Neural progenitor cell (in vitro differentiated cells): ENCODE data around the gene RASGRP2. TPM values are rescaled to one million over a fixed set of nuclear protein-coding genes. Genes with fewer than 3 reads are reported as not detected.

Source experiments
- DNase-seq: peaks from one replicate; pipeline ENCODE4 v3.0.0-alpha.2; 2016; ENCODE audit warnings: low spot score
- H2AFZ ChIP-seq: fragments of 200-600 bp; sonication (generic); replicated peaks from 2 replicates; pipeline ENCODE4 v1.6.1; 2016; ENCODE audit warnings: antibody characterized with exemption
- H3F3A ChIP-seq: fragments of 200-600 bp; sonication (generic); 2 replicates; pipeline ENCODE4 v1.6.1; 2016; ENCODE audit warnings: antibody characterized with exemption, low read depth
- H3K27ac ChIP-seq: fragments of 200-600 bp; sonication (generic); 2 replicates; pipeline ENCODE4 v1.5.1; 2016; ENCODE audit warnings: mild to moderate bottlenecking
- H3K27me3 ChIP-seq: fragments of 200-600 bp; sonication (generic); 2 replicates; pipeline ENCODE4 v1.6.1; 2016; ENCODE audit warnings: mild to moderate bottlenecking, moderate library complexity
- H3K36me3 ChIP-seq: fragments of 200-600 bp; sonication (generic); 2 replicates; pipeline ENCODE4 v1.5.1; 2016
- H3K4me1 ChIP-seq: fragments of 200-600 bp; sonication (generic); 2 replicates; pipeline ENCODE4 v1.6.1; 2016; ENCODE audit warnings: mixed run types
- H3K4me2 ChIP-seq: fragments of 200-600 bp; sonication (generic); 2 replicates; pipeline ENCODE4 v1.6.1; 2016
- H3K4me3 ChIP-seq: fragments of 200-600 bp; sonication (generic); 2 replicates; pipeline ENCODE4 v1.5.1; 2016
- H3K79me2 ChIP-seq: fragments of 200-600 bp; sonication (generic); 2 replicates; pipeline ENCODE4 v1.6.1; 2016; ENCODE audit warnings: low read depth
- H3K9ac ChIP-seq: fragments of 200-600 bp; sonication (generic); 2 replicates; pipeline ENCODE4 v1.6.1; 2016
- H3K9me3 ChIP-seq: fragments of 200-600 bp; sonication (generic); 2 replicates; pipeline ENCODE4 v1.5.1; 2016; ENCODE audit warnings: low read depth
- H4K20me1 ChIP-seq: fragments of 200-600 bp; sonication (generic); 2 replicates; pipeline ENCODE4 v1.6.1; 2016; ENCODE audit warnings: low read depth
- H3K27ac Mint-ChIP-seq: 3 replicates; pipeline ENCODE4 v1.8.0; 2021; ENCODE audit warnings: mixed read lengths
- H3K27me3 Mint-ChIP-seq: 2 replicates; pipeline ENCODE4 v1.8.0; 2022; ENCODE audit warnings: low read depth, mild to moderate bottlenecking, inconsistent platforms, moderate library complexity, mixed read lengths; ENCODE audit not compliant: insufficient read depth
- H3K36me3 Mint-ChIP-seq: 3 replicates; pipeline ENCODE4 v1.8.0; 2021; ENCODE audit warnings: mixed read lengths
- H3K4me1 Mint-ChIP-seq: 3 replicates; pipeline ENCODE4 v1.8.0; 2021; ENCODE audit warnings: mixed read lengths
- H3K4me3 Mint-ChIP-seq: 3 replicates; pipeline ENCODE4 v1.8.0; 2021; ENCODE audit warnings: mild to moderate bottlenecking, moderate library complexity, mixed read lengths
- H3K9me3 Mint-ChIP-seq: 3 replicates; pipeline ENCODE4 v1.8.0; 2020; ENCODE audit warnings: mixed read lengths
- CTCF ChIP-seq: fragments of 200-600 bp; sonication (generic); IDR thresholded peaks from 2 replicates; pipeline ENCODE4 v1.5.1; 2017; ENCODE audit warnings: antibody characterized with exemption, mild to moderate bottlenecking
- EZH2 ChIP-seq: fragments of 200-600 bp; sonication (generic); IDR thresholded peaks from 2 replicates; pipeline ENCODE4 v1.6.1; 2017; ENCODE audit warnings: antibody characterized with exemption, mild to moderate bottlenecking, moderate library complexity
- EZH2phosphoT487 ChIP-seq: fragments of 200-600 bp; sonication (generic); IDR thresholded peaks from 2 replicates; pipeline ENCODE4 v1.6.1; 2017; ENCODE audit warnings: antibody characterized with exemption
- total RNA-seq: library from RNA; depleted of rRNA; stranded (reverse); fragments of >200 nt; gene quantifications from 2 replicates; pipeline ENCODE4 v1.2.3, GENCODE V29; 2015; ENCODE audit warnings: low replicate concordance

The RASGRP2 gene
- total RNA-seq, 1 donor from 2014 or later: 0.06 TPM

GRCh38 chr11:64687643-64688533 is 56.1 kb downstream of the RASGRP2 start:
- H3K9me3 Mint-ChIP-seq: no peaks in the 10 kb centered on the region
- H3K36me3 Mint-ChIP-seq: peaks cover 3% of the 10 kb centered on the region
- Histone ChIP-seq H3K4me2 (no peak overlapping the region), H3K9ac (no peak overlapping the region), H3K79me2 (no peaks in the 10 kb centered on the region), H3K27me3 (peaks cover 30% of the 10 kb centered on the region), H2AFZ (peak overlapping the region; percentile 75), H3F3A (no peaks in the 10 kb centered on the region), H3K9me3 (no peaks in the 10 kb centered on the region), H3K36me3 (no peaks in the 10 kb centered on the region), H3K27ac (no peak overlapping the region), H3K4me3 (peak overlapping the region; percentile 63), H3K4me1 (peaks cover 3% of the 10 kb centered on the region), H4K20me1 (no peaks in the 10 kb centered on the region)
- H3K4me1 Mint-ChIP-seq: peaks cover 36% of the 10 kb centered on the region
- peak; percentile 47 for DNase-seq
- peaks cover 6% of the 10 kb centered on the region for H3K27me3 Mint-ChIP-seq
- H3K4me3 Mint-ChIP-seq: peak overlapping the region; percentile 84
- TF ChIP-seq EZH2phosphoT487: no peak
- TF ChIP-seq EZH2: no peak
- no peak for TF ChIP-seq CTCF
- H3K27ac Mint-ChIP-seq: peak overlapping the region; percentile 59

GRCh38 chr11:64687204-64687603 is 56.7 kb downstream of the RASGRP2 start:
- H3K79me2 ChIP-seq: no peaks in the 10 kb centered on the region
- H3K9me3 ChIP-seq: no peaks in the 10 kb centered on the region
- Mint-ChIP-seq H3K27ac (no peak overlapping the region), H3K4me3 (peak overlapping the region; percentile 34), H3K9me3 (no peaks in the 10 kb centered on the region), H3K27me3 (peaks cover 6% of the 10 kb centered on the region), H3K36me3 (peaks cover 3% of the 10 kb centered on the region), H3K4me1 (peaks cover 31% of the 10 kb centered on the region)
- no peak overlapping the region for H3K27ac ChIP-seq
- TF ChIP-seq EZH2phosphoT487: no peak
- TF ChIP-seq CTCF: no peak
- no peak for TF ChIP-seq EZH2
- peaks cover 23% of the 10 kb centered on the region for H3K27me3 ChIP-seq
- no peaks in the 10 kb centered on the region for H3K36me3 ChIP-seq
- no peaks in the 10 kb centered on the region for H3K4me1 ChIP-seq
- H4K20me1 ChIP-seq: no peaks in the 10 kb centered on the region
- no peak overlapping the region for H3K9ac ChIP-seq
- H2AFZ ChIP-seq: no peak overlapping the region
- H3K4me3 ChIP-seq: no peak overlapping the region
- no peak for DNase-seq
- no peaks in the 10 kb centered on the region for H3F3A ChIP-seq
- no peak overlapping the region for H3K4me2 ChIP-seq

- H3K27me3 ChIP-seq: peaks cover 18% of the 10 kb centered on the region
- TF ChIP-seq EZH2phosphoT487 (no peak), EZH2 (no peak), CTCF (no peak)
- no peak overlapping the region for H3K27ac ChIP-seq
- no peak overlapping the region for H3K4me3 ChIP-seq
- Mint-ChIP-seq H3K36me3 (peaks cover 3% of the 10 kb centered on the region), H3K4me3 (no peak overlapping the region), H3K4me1 (peaks cover 30% of the 10 kb centered on the region), H3K27ac (no peak overlapping the region), H3K27me3 (peaks cover 6% of the 10 kb centered on the region), H3K9me3 (no peaks in the 10 kb centered on the region)
- no peak overlapping the region for H2AFZ ChIP-seq
- no peaks in the 10 kb centered on the region for H3K9me3 ChIP-seq
- H3K4me2 ChIP-seq: no peak overlapping the region
- no peak for DNase-seq
- H3K9ac ChIP-seq: no peak overlapping the region
- no peaks in the 10 kb centered on the region for H3K4me1 ChIP-seq
- H3F3A ChIP-seq: no peaks in the 10 kb centered on the region
- H4K20me1 ChIP-seq: no peaks in the 10 kb centered on the region
- no peaks in the 10 kb centered on the region for H3K79me2 ChIP-seq
- no peaks in the 10 kb centered on the region for H3K36me3 ChIP-seq
These were observed 57.3 kb downstream of the RASGRP2 start for GRCh38 chr11:64686466-64687170.
